Measurements from ENCODE around the gene AGPAT4.

The AGPAT4 gene

GRCh38 chr6:161094955-161095354, 178.9 kb downstream of the AGPAT4 start:
- Histone ChIP-seq H3K9me2 (replicated peaks; ENCODE audit: control insufficient read depth, low read length) (no peaks in the 10 kb centered on the region), H3K4me3 (ENCODE audit: low read length) (no peak overlapping the region), H3K4me1 (ENCODE audit: control insufficient read depth, low read length) (no peaks in the 10 kb centered on the region), H3K4me2 (ENCODE audit: low read length) (no peak overlapping the region), H4K20me1 (ENCODE audit: control insufficient read depth, insufficient read depth, low read depth, low read length) (no peaks in the 10 kb centered on the region), H3K27me3 (ENCODE audit: control insufficient read depth, low read length) (no peaks in the 10 kb centered on the region), H3K79me2 (ENCODE audit: control insufficient read depth, low read length) (no peaks in the 10 kb centered on the region), H3K9me3 (ENCODE audit: control insufficient read depth, insufficient read depth, low read length) (no peaks in the 10 kb centered on the region), H3F3A (ENCODE audit: control insufficient read depth, insufficient read depth) (no peaks in the 10 kb centered on the region), H3K27ac (ENCODE audit: low read depth, low read length) (no peak overlapping the region), H3K36me3 (ENCODE audit: control insufficient read depth, low read length) (peaks cover 71% of the 10 kb centered on the region)
- TF ChIP-seq EZH2phosphoT487 (IDR thresholded peaks at IDR 0.05; ENCODE audit: borderline replicate concordance, low read length) (no peak), CTCF (IDR thresholded peaks at IDR 0.05; ENCODE audit: low read depth, low read length, poor library complexity, severe bottlenecking) (no peak)

GRCh38 chr6:161091972-161092701, 181.7 kb downstream of the AGPAT4 start:
- no peaks in the 10 kb centered on the region for H3K9me3 ChIP-seq (ENCODE audit: control insufficient read depth, insufficient read depth, low read length)
- no peak overlapping the region for H3K4me2 ChIP-seq (ENCODE audit: low read length)
- H3K27ac ChIP-seq (ENCODE audit: low read depth, low read length), result no peak overlapping the region
- H3K27me3 ChIP-seq (ENCODE audit: control insufficient read depth, low read length), result no peaks in the 10 kb centered on the region
- H3K4me3 ChIP-seq (ENCODE audit: low read length), result no peak overlapping the region
- H3K79me2 ChIP-seq (ENCODE audit: control insufficient read depth, low read length), result no peaks in the 10 kb centered on the region
- peaks cover 81% of the 10 kb centered on the region for H3K36me3 ChIP-seq (ENCODE audit: control insufficient read depth, low read length)
- no peaks in the 10 kb centered on the region for H3F3A ChIP-seq (ENCODE audit: control insufficient read depth, insufficient read depth)
- H3K4me1 ChIP-seq (ENCODE audit: control insufficient read depth, low read length), result no peaks in the 10 kb centered on the region
- no peaks in the 10 kb centered on the region for H3K9me2 ChIP-seq (replicated peaks; ENCODE audit: control insufficient read depth, low read length)
- no peak for TF ChIP-seq CTCF (IDR thresholded peaks at IDR 0.05; ENCODE audit: low read depth, low read length, poor library complexity, severe bottlenecking)
- TF ChIP-seq EZH2phosphoT487 (IDR thresholded peaks at IDR 0.05; ENCODE audit: borderline replicate concordance, low read length), result no peak
- H4K20me1 ChIP-seq (ENCODE audit: control insufficient read depth, insufficient read depth, low read depth, low read length), result no peaks in the 10 kb centered on the region

- no peak for TF ChIP-seq CTCF (IDR thresholded peaks at IDR 0.05; ENCODE audit: low read depth, low read length, poor library complexity, severe bottlenecking)
- no peak for TF ChIP-seq EZH2phosphoT487 (IDR thresholded peaks at IDR 0.05; ENCODE audit: borderline replicate concordance, low read length)
- H3K36me3 ChIP-seq (ENCODE audit: control insufficient read depth, low read length), result peaks cover 86% of the 10 kb centered on the region
- no peaks in the 10 kb centered on the region for H3K4me1 ChIP-seq (ENCODE audit: control insufficient read depth, low read length)
- no peak overlapping the region for H3K4me2 ChIP-seq (ENCODE audit: low read length)
- no peaks in the 10 kb centered on the region for H3K79me2 ChIP-seq (ENCODE audit: control insufficient read depth, low read length)
- H3K27ac ChIP-seq (ENCODE audit: low read depth, low read length), result no peak overlapping the region
- H4K20me1 ChIP-seq (ENCODE audit: control insufficient read depth, insufficient read depth, low read depth, low read length), result no peaks in the 10 kb centered on the region
- no peaks in the 10 kb centered on the region for H3K9me2 ChIP-seq (replicated peaks; ENCODE audit: control insufficient read depth, low read length)
- H3K9me3 ChIP-seq (ENCODE audit: control insufficient read depth, insufficient read depth, low read length), result no peaks in the 10 kb centered on the region
- no peak overlapping the region for H3K4me3 ChIP-seq (ENCODE audit: low read length)
- H3F3A ChIP-seq (ENCODE audit: control insufficient read depth, insufficient read depth), result no peaks in the 10 kb centered on the region
- no peaks in the 10 kb centered on the region for H3K27me3 ChIP-seq (ENCODE audit: control insufficient read depth, low read length)
Measured at GRCh38 chr6:161091151-161091550, 182.7 kb downstream of the AGPAT4 start.

Data from DOHH2 (cell line).